HG02870 (cell line): ENCODE measurements around the gene C5orf46.
"Not testable (repeated sequence)": the region's sequence is repeated elsewhere in the genome, so short reads cannot be mapped to it uniquely, and the experiment has no call there.

Experiments used
- ATAC-seq: cut with Tn5 transposase; IDR thresholded peaks from one replicate; pipeline ENCODE4 v1.9.1; 2021; ENCODE audit warnings: mild to moderate bottlenecking, moderate library complexity; ENCODE audit not compliant: unreplicated experiment

Gene C5orf46

DNA sequence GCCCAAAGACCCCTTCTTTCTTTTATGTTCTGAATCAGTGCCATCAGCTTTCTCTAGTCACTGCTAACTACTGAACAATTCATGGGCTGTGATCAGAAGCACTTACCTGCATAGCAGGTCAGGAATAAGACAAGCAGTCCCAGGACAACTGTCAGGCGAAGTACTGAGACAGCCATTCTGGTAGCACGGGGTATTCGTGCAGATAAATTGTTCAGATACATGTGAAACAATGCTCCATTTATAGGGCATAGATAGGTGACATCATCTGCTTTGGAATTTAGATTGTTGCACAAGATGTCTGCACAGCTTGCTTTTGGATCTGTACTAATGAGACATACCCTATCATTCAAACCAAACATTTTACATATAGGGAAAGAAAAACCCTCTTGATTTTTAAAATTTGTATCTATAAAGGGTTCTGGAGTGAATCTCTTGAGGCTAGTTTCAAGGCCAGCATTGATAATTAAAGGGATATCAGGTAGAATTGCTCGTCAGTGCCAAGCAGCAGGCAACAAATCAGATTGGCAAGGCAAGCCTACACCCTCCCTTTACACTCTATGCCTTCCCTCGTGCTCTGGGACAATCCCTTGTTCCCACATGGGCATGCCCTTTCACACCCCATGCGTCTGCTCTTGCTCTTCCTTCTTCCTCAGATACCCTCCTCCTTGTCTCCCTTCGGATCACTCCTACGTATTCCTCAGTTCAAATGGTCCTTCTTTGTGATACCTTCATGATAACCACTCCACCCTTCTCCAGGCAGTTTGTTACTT, at the start of gene C5orf46:
C5orf46 (minus strand) TSS at position 213 of the 770 bp plus-strand sequence; CDS start at position 176, 37 bp downstream.
- ATAC-seq, result no peak

DNA sequence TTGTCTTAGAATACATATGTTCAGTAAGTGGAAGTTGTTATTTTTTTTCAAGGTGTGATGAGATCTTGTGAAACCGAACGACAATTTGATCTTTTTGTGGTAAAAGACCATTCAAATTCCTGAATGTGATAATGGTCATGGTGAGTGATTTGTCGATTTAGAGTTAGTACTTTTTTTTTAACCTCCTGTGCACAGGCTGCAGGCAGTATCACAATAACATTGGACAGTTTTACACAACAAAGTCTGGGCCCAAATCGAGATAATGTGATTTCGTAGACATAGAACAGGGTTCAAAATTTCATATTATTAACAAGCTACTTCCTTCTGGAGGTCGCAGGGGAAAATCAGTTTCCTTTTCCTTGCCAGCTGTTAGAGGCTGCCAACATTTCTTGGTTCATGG, 48.6 kb upstream of the C5orf46 start:
- no peak for ATAC-seq

DNA sequence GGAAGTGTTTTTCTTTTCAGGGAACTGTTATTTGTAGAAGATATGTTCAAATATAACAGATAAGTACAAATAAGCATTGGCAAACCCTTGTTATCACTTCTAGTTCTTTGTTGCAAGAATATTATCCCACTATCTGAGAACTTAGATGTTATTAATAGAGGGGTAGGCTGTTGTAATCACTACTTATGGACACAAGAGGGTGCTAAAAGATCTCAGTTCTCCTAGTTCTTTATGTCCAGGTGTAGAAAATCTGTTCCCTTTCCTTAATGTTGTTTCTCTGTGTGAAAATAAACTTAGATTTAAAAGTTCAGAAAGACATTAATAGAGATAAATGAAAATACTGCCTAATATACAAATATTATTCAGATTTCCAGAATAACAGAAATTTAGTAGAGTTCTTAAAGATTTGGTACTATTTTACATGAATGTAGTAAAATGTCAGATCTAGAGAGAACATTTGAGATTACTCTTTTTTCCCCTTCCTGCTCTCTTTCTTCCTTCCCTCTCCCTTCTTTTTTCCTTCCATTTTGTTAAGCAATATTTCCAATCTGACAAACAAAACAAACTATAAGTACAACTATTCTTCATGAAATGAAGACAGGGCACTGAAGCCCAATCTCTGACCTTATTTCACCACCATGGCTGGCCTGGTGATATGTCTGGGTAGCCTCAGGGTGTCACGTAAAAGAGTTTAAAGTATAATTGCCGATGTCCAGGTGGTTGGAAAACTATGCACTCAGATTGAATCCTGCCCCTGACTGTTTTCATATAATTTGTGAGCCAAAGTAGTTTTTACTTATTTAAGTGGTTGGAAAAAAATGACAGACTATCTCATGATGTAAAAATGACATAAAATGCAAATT, 43.6 kb upstream of the C5orf46 start:
- no peak for ATAC-seq

DNA sequence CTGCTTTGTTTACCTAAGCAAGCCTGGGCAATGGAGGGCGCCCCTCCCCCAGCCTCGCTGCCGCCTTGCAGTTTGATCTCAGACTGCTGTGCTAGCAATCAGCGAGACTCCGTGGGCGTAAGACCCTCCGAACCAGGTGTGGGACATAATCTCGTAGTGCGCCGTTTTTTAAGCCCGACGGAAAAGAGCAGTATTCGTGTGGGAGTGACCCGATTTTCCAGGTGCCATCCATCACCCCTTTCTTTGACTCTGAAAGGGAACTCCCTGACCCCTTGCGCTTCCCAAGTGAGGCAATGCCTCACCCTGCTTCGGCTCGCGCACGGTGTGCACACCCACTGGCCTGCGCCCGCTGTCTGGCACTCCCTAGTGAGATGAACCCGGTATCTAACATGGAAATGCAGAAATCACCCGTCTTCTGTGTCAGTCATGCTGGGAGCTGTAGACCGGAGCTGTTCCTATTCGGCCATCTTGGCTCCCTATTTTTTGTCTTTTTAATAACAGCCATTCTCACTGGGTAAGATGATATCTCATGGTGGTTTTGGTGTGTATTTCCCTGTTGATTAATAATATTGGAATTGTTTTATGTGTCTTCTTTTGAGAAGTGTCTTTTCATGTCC, 40.4 kb upstream of the C5orf46 start:
- not testable (repeated sequence) for ATAC-seq

DNA sequence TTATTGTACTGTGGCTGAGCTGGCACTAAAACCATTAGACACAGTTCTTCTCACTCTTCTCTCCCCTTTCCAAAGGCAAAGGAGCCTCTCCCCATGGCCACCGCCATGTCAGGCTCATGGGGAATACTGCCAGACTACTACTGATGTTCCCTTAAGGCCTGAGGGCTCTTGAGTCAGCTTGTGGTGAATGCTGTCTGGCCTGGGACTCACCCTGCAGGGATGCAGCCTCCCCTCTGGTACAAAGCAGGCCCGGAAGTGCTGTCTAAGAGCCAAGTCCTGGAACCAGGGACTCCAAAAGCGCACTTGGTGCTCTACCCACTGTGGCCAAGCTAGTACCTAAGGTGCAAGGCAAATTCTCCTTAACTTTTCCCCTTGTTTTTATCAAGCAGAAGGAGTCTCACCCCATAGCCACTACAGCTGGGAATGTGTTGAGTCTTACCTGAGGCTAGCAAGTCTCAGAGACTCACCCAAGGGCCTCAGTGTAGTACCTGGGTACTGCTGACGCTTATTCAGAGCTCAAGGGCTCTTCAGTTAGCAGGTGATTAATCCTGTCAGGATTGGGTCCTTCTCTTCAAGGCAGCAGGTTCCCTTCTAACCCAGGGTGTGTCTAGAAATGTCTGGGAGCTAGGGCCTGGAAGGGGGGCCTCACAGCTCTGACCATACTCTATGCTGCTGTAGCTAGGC, 33.2 kb upstream of the C5orf46 start:
- no peak for ATAC-seq

DNA sequence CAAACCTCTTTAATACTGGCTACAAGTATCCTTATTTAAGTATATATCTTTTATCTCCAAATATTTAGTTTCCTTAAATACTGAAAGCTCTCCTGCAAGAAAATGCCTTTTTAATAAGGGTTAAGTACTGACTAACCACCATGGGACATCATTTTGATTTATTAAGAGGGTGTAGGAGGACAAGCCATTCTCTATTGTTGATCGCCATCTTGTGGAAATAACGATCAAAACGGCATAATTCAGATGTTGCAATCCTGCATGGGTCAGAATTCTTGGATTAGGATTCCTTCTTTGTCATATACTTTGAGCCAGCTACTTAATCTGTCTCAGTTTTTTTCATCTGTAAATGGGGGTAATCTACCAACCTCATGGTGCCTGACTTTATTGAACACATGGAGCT, 28.7 kb upstream of the C5orf46 start:
- ATAC-seq, result no peak

DNA sequence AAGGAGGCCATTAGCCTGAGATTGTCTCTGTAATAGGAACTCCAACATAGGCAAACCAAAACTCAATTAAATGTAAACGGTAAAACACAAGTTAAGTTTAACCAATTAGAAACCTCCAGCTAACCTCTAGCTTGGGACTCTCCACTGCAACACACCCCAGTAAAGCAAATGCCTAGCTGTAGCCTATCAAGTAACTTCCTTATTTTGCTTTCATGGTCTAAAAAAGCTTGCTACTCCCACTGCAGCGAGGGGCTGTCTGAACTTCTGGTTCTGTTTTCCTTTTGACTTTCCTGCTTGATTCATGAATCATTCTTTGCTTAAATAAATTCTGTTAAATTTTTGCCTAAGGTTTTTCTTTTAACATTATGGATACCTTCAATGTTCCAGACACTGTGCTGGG, 24.4 kb upstream of the C5orf46 start:
- peak; percentile 69 for ATAC-seq

DNA sequence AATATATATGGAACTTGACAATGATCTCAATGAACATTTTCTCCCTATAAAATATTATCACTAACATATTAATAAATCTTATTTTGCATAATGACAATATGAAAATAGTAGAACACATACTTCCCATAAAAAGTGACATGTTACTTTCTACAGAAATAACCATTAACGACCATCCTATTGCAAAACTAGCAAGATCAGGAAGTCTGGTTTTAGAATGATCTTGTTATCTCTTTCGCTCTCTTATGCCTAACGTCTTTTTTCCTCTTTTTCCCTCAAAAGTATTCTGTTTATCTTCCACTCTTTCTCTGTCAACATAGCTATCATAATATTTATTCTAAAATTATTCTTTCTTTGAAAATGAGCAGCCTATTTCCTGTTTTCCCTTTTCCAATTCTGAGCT, 21.6 kb upstream of the C5orf46 start:
- ATAC-seq, result no peak

DNA sequence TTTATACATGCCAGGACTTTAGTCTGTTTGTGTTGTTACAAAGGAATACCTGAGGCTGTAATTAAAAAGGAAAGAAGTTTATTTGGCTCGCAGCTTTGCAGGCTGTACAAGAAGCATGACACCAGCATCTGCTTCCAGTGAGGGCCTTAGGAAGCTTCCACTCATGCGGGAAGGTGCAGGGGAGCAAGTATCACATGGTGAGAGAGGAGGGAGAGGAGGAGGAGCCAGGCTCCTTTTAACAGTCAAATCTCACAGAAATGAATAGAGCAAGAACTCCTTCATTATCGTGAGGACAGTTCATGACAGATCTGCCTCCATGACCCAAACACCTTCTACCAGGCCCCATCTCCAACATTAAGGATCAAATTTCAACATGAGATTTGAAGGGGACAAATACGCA, 18.7 kb upstream of the C5orf46 start:
- ATAC-seq, result no peak

DNA sequence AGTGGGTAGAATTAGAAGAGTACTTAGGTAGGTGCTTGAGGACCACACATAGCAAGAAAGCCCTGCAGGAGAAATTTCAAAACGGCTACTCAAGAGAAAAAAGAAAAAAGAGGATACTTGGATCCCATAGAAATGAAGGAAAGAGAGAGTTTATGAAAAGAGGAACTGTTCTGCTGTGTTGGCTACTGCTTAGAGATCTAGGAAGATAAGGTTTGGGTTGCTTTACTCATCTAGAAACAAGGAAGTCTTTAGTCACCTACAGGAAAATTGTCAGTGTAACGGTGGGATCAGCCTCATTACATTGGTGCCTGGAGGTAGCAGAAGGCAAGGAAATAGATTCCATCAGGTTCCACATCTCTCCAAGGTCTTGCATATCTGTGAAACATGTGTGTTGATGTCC, 14.8 kb upstream of the C5orf46 start:
- no peak for ATAC-seq

DNA sequence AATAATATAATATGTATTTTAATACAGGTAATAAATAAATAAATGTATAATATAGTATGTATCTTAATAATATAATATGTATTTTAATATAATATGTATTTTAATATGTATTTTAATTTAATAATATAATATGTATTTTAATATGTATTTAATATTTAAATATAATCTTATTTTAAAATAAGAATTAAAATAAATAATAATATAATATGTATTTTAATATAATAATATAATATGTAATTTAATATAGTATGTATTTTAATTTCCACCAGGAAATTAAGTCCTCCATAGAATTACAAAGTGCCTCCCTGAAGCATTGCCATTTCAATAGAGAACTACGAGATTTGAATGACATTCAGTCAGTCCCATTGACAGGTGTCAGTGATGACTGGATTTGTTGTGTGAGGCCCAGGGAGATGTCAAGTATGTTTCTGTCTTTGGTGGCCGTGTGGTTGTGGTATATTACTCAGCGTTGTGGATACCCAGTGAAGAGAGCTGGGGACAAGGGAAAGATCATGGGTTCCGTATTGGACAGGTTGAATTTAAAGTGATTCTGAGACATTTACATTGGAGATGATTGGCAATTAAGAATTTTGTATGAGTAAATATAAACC, 14.2 kb upstream of the C5orf46 start:
- ATAC-seq, result no peak

DNA sequence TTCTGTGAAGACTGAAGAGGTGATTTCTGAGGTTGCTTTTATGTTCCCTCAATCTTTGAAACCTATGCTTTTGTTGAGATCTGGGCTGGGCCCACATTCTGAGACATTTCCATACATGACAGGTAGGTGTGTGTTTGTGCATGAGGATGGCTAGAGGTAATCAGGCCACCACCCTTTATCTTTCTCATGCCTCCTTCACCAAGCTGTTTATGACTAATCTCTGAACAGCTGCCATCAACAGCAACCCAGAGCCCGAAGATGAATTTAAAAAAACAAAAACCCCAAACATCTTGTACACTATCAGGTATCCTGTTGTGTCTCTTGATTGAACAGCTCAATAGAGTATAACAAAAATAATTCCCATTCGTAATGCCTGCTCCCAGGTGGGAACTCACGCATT, 12.6 kb upstream of the C5orf46 start:
- no peak for ATAC-seq

DNA sequence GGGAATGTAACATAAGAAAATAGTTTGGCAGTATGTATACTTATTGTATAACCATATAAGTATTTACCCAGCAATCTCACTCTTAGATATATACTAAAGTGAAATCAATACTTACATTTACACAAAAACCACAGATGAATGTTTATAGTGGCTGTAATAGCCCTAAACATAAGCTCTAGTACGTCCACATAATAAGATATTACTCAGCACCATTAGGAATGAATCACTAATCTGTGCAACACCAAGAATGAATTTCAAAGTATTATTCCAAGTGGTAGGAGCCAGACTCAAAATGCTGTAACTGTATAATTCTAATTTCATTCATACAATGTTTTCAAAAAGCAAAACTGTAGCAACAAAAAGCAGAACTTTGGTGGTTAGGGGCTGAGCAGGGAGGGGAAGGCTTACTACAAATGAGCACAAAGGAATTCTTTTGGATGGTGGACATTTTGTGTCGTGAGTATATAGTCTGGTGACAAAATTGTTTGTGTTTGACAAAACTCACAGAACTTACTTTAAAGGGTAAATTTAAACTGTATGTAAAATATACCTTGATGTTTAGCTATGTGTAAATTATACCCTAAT, 11.9 kb upstream of the C5orf46 start:
- no peak for ATAC-seq

DNA sequence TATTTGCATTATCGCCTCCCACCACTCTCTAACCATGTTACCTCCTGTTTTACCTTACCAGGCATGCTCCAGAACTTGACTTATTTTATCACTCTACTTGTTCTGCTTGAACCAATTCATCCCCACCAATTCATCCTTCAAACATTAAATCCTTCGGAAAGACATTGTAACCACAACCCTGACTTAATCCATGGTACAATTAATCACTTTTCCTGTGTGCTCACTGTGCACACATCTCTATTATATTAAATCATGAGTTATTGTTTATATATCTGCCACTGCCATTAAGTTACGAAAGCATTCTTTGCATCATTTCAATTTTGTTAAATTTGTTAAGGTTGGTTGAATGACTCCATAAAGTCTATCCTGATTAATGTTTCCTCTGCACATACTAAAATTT, 7.4 kb upstream of the C5orf46 start:
- no peak for ATAC-seq

DNA sequence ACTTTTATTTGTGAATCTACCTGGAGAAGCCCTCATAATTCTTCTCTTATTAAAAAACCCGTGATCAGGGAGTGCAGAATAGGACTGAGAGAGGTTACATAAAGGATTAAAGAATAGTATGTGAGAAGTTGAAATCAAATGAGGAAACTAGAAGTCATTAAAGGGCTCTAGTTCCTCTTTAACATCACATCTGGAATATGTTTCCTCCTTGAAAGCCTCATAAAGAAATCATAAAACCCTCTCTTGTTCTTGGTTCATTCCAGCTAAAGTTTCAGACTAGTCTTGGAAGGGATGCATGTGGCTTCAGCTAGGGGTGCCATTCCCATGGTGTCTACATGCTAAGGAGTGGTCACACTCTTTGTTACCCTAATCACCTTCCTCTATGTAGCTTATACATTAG, 5.7 kb upstream of the C5orf46 start:
- no peak for ATAC-seq

DNA sequence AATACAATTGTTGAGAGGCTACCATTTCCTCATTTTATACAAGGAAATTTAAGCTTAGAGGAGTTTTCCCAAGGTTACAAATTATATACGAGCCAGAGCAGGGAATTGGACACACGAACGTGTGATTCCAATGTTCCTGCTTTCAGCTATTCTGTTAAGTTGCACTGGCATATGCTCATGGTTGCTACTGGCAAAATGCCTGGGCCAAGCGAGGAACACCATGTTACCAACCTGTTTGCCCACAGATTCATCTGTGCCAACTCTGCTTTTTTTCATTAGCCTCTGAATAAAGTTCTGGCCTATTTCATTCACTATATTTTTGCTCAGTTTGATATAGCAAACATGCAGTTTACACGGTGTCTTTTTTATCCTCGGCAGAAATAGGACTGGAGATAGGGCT, 5.1 kb upstream of the C5orf46 start:
- ATAC-seq, result no peak

DNA sequence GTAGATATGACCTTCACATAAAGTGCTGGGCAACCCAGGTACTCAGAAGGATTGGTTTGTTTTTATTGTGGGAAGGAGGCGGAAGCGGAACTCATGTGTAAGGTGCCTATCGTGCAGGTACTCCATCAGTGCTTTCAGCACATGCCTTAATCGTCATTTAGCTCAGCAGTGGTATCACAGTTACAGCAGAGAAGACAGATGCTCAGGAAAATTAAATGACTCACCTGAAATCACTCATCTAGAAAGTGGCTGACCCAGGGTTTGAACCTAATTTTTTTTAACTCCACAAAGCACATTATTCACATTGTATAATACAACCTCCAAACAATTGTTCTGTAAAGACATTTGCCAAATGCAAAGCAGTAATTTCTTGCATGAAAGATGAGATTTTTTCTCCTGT, 2.2 kb downstream of the C5orf46 start:
- ATAC-seq, result no peak

DNA sequence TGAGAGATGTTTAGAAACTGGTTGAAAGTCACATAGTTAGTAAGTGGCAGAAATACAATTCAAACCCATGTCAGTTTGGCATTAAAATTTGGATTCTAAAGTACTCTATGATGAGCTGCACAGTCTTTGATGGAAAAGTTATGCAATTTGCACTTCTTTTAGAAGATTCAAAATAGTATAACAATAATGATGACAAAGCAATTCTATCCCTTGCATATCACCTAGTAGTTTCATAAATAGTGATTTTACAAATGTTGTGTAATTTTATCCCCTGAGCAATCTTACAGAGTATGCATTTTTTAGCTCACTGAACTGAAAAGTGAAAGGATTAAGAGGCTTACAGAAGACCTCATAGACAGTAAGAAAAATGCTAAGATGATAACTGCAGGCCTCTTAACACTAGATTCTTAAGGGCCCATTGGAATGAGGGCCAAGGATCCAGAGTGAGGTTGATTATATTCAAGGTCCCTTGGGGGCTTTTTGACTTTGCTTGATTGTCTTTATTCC, 3.7 kb downstream of the C5orf46 start:
- no peak for ATAC-seq

DNA sequence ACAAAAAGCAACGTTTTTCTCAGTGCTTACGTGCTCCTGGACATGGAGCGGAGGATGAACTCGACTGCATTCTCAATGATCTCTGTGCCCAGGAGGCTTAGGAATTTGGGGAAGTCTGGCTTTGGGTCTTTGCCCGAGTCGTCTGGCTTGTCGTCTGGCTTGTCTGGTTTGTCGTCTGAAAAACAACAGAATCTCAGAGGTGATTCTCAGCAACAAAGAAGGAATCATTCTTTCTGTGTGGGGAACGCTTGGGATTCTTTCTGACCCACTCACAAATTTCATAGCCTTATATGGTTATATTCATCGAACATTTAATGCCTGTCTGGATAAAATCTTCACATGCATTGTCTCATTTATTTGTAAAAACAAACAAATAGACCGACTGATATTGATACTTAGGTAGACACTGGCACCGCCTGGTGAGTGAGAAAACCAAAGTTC, 4.7 kb downstream of the C5orf46 start:
- no peak for ATAC-seq

DNA sequence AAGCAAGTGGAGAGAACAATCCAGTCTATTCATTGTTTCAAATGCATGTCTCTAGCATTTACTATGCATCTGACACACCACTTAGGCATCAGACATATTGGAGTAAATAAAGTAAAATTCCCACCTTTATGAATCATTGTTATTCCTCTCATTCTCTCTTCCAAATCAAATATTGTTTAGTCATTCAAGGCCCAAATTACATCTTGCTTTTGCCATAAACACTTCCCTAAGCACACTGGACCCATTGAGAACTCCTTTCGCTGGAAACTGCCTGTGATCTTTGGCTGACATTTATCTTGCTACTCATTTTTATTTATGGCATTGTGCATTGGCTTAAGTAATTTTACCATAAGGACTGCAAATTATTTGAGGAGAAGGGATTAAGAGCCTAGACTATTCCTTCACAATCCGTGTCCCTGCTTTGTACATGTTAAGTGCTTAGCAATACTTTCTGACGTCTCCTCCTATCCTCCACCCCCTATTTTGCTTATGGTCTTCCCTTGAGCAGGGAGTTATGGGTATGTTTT, 7.4 kb downstream of the C5orf46 start:
- ATAC-seq, result no peak
